ENCODE results near the gene DKC1. TPM values are rescaled to one million over a fixed set of nuclear protein-coding genes. Genes with fewer than 3 reads are reported as not detected.

DKC1 gene
- polyA plus RNA-seq (2013, experiment 1 of 2) = 44.2 TPM
- 47.0 TPM for polyA plus RNA-seq (2013, experiment 2 of 2)

- 0 to 1% methylated on average over 15 to 46 of the region's 84 CpGs for WGBS, 2 experiments (ENCODE audit: insufficient coverage in 2 of 2)
- peaks cover 33% of the 10 kb centered on the region for H3K36me3 ChIP-seq (ENCODE audit: control insufficient read depth, insufficient read depth, low read length)
- H3K27ac ChIP-seq (ENCODE audit: low read depth, low read length, severe bottlenecking) = peak within 1 kb of the TSS; percentile 77
- H3K4me1 ChIP-seq (ENCODE audit: control insufficient read depth, insufficient read depth, low read length, poor library complexity, severe bottlenecking) = peaks cover 3% of the 10 kb centered on the region
- H3K4me3 ChIP-seq (ENCODE audit: extremely low read depth, insufficient read depth, low read length, poor library complexity, severe bottlenecking) = peak within 1 kb of the TSS; percentile 52
- H3K9me3 ChIP-seq (ENCODE audit: control insufficient read depth, low read length) = no peaks in the 10 kb centered on the region
Observed at GRCh38 chrX:154762537-154763296, at the start of gene DKC1. TSS of gene DKC1 (plus strand) at chrX:154762864. CDS start at chrX:154762966, 102 bp downstream.

- H3K4me1 ChIP-seq (ENCODE audit: control insufficient read depth, insufficient read depth, low read length, poor library complexity, severe bottlenecking) = peaks cover 19% of the 10 kb centered on the region
- no peaks in the 10 kb centered on the region for H3K36me3 ChIP-seq (ENCODE audit: control insufficient read depth, insufficient read depth, low read length)
- no CpG with 5 or more reads among the region's 2 CpGs for WGBS, 2 experiments (ENCODE audit: insufficient coverage in 2 of 2)
Observed at GRCh38 chrX:154714925-154715324, 47.7 kb upstream of the DKC1 start.

DNA sequence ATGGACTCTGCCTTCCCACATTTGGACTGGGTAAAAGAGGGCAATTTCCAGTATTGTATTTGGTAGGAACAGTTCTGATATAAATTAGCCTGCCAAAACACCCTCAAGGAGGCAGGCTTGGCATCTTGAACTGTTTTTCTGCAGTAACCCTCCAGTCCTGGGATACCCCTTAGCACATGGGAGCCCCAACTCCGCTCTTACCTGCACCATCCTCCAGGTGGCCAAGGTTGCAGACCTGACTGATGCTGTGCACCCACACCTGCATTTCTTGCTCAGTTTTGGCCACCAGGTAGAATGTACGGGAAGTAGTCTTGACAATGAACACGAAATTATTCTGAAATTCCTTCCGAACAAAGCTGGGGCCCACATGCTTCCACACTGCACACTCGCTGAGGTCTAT is 46.8 kb upstream of the DKC1 start:
- WGBS, 2 experiments (ENCODE audit: insufficient coverage in 2 of 2) = 86 to 87% methylated on average over 1 to 2 of the region's 5 CpGs
- H3K9me3 ChIP-seq (ENCODE audit: control insufficient read depth, low read length) = no peaks in the 10 kb centered on the region
- peaks cover 21% of the 10 kb centered on the region for H3K4me1 ChIP-seq (ENCODE audit: control insufficient read depth, insufficient read depth, low read length, poor library complexity, severe bottlenecking)
- no peak overlapping the region for H3K4me3 ChIP-seq (ENCODE audit: extremely low read depth, insufficient read depth, low read length, poor library complexity, severe bottlenecking)
- H3K27ac ChIP-seq (ENCODE audit: low read depth, low read length, severe bottlenecking) = no peak overlapping the region
- no peaks in the 10 kb centered on the region for H3K36me3 ChIP-seq (ENCODE audit: control insufficient read depth, insufficient read depth, low read length)

More at GRCh38 chrX:154714925-154715324, 47.7 kb upstream of the DKC1 start:
- no peaks in the 10 kb centered on the region for H3K9me3 ChIP-seq (ENCODE audit: control insufficient read depth, low read length)
- no peak overlapping the region for H3K4me3 ChIP-seq (ENCODE audit: extremely low read depth, insufficient read depth, low read length, poor library complexity, severe bottlenecking)
- no peak overlapping the region for H3K27ac ChIP-seq (ENCODE audit: low read depth, low read length, severe bottlenecking)

DNA sequence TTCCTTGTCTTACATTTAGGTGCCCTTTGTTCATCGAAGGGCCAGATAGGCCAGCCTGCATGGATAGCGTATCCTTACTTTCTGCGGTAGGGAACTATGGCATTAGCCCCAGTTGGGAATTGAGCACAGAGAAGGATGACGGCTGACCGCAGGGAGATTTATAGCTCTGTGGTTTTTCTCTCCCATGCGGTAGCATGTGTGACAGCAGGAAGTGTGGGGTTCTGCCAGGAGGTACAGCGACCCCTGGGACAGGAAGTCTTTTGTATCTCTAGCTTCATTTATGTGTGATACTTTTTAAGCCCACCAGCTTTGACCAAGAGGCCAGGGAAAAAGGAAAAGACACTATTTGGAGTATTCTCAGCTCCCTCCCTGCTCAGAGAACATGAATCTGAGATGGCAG is 44.8 kb upstream of the DKC1 start:
- no peak overlapping the region for H3K4me3 ChIP-seq (ENCODE audit: extremely low read depth, insufficient read depth, low read length, poor library complexity, severe bottlenecking)
- H3K27ac ChIP-seq (ENCODE audit: low read depth, low read length, severe bottlenecking) = no peak overlapping the region
- H3K4me1 ChIP-seq (ENCODE audit: control insufficient read depth, insufficient read depth, low read length, poor library complexity, severe bottlenecking) = peaks cover 20% of the 10 kb centered on the region
- H3K36me3 ChIP-seq (ENCODE audit: control insufficient read depth, insufficient read depth, low read length) = no peaks in the 10 kb centered on the region
- no peaks in the 10 kb centered on the region for H3K9me3 ChIP-seq (ENCODE audit: control insufficient read depth, low read length)
- 95 to 96% methylated on average over 4 of the region's 7 CpGs for WGBS, 2 experiments (ENCODE audit: insufficient coverage in 2 of 2)

GRCh38 chrX:154718616-154719015 is 44.0 kb upstream of the DKC1 start:
- H3K27ac ChIP-seq (ENCODE audit: low read depth, low read length, severe bottlenecking) = no peak overlapping the region
- WGBS, 2 experiments (ENCODE audit: insufficient coverage in 2 of 2) = no CpG with 5 or more reads among the region's 1 CpG
- no peaks in the 10 kb centered on the region for H3K9me3 ChIP-seq (ENCODE audit: control insufficient read depth, low read length)
- no peak overlapping the region for H3K4me3 ChIP-seq (ENCODE audit: extremely low read depth, insufficient read depth, low read length, poor library complexity, severe bottlenecking)
- peaks cover 18% of the 10 kb centered on the region for H3K4me1 ChIP-seq (ENCODE audit: control insufficient read depth, insufficient read depth, low read length, poor library complexity, severe bottlenecking)
- no peaks in the 10 kb centered on the region for H3K36me3 ChIP-seq (ENCODE audit: control insufficient read depth, insufficient read depth, low read length)

DNA sequence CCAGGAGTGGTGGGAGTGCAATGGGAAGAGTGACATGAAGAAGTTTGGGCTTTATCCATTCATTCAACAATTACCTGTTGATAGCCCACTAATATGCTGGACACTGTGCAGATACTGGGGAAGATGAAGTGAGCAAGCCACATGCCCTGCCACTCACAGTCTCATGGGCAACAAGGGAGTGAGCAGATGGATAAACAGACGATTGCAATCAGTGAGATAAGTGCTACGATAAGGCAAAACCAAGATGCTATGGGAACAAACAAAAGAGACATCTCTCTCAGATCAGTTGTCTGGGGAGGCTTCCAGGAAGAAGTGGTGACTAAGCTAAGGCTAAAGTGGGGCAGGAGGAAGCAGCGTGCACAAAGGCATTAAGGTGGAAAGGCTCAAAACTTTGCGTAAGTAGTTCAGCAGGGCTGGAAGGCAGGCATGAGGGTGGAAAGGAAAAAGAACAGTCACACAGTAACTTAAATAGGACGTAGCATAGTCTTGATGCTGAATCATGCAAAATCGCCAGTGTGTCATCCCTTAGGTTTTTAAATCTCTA is 43.5 kb upstream of the DKC1 start:
- Histone ChIP-seq H3K4me3 (ENCODE audit: extremely low read depth, insufficient read depth, low read length, poor library complexity, severe bottlenecking) (no peak overlapping the region), H3K27ac (ENCODE audit: low read depth, low read length, severe bottlenecking) (peak overlapping the region; percentile 16), H3K4me1 (ENCODE audit: control insufficient read depth, insufficient read depth, low read length, poor library complexity, severe bottlenecking) (peaks cover 18% of the 10 kb centered on the region), H3K9me3 (ENCODE audit: control insufficient read depth, low read length) (no peaks in the 10 kb centered on the region), H3K36me3 (ENCODE audit: control insufficient read depth, insufficient read depth, low read length) (no peaks in the 10 kb centered on the region)
- 88 to 90% methylated on average over 2 of the region's 6 CpGs for WGBS, 2 experiments (ENCODE audit: insufficient coverage in 2 of 2)

DNA sequence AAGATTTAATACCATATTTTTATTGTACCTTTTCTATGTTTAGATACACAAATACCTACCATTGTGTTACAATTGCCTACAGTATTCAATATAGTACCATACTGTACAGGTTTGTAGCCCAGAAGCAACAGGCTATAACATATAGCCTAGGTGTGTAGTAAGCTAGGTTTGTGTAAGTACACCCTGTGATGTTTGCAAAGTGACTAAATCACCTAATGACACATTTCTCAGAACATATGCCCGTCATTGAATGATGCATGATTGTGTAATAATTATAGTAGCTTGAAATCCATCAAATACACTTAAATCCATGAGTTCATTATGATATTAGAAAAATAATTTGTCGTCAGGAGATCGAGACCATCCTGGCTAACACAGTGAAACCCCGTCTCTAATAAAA is 42.6 kb upstream of the DKC1 start:
- Histone ChIP-seq H3K9me3 (ENCODE audit: control insufficient read depth, low read length) (no peaks in the 10 kb centered on the region), H3K27ac (ENCODE audit: low read depth, low read length, severe bottlenecking) (no peak overlapping the region), H3K4me1 (ENCODE audit: control insufficient read depth, insufficient read depth, low read length, poor library complexity, severe bottlenecking) (peaks cover 18% of the 10 kb centered on the region), H3K36me3 (ENCODE audit: control insufficient read depth, insufficient read depth, low read length) (no peaks in the 10 kb centered on the region), H3K4me3 (ENCODE audit: extremely low read depth, insufficient read depth, low read length, poor library complexity, severe bottlenecking) (no peak overlapping the region)
- no CpG with 5 or more reads among the region's 4 CpGs for WGBS, 2 experiments (ENCODE audit: insufficient coverage in 2 of 2)

DNA sequence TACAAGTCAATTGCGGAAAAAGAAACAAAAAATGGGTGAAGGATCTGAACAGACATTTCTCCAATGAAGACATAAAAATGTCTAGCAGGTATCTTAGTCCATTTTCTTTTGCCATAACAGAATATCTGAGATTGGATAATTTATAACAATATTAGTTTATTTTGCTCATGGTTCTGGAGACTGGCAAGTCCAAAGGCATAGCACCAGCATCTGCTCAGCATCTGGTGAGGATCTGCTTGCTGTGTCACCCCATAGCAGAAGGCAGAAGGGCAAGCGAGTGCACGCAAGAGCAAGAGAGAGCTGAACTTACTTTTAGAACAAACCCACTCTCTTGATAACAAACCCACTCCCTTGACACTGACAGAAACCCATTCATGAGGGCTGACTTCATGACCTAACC is 41.5 kb upstream of the DKC1 start:
- WGBS, 2 experiments (ENCODE audit: insufficient coverage in 2 of 2) = 100% methylated on average over 1 of the region's 3 CpGs; no CpG with 5 or more reads in 1 of the 2 experiments
- Histone ChIP-seq H3K27ac (ENCODE audit: low read depth, low read length, severe bottlenecking) (no peak overlapping the region), H3K4me1 (ENCODE audit: control insufficient read depth, insufficient read depth, low read length, poor library complexity, severe bottlenecking) (peaks cover 18% of the 10 kb centered on the region), H3K36me3 (ENCODE audit: control insufficient read depth, insufficient read depth, low read length) (no peaks in the 10 kb centered on the region), H3K4me3 (ENCODE audit: extremely low read depth, insufficient read depth, low read length, poor library complexity, severe bottlenecking) (no peak overlapping the region), H3K9me3 (ENCODE audit: control insufficient read depth, low read length) (no peaks in the 10 kb centered on the region)

DNA sequence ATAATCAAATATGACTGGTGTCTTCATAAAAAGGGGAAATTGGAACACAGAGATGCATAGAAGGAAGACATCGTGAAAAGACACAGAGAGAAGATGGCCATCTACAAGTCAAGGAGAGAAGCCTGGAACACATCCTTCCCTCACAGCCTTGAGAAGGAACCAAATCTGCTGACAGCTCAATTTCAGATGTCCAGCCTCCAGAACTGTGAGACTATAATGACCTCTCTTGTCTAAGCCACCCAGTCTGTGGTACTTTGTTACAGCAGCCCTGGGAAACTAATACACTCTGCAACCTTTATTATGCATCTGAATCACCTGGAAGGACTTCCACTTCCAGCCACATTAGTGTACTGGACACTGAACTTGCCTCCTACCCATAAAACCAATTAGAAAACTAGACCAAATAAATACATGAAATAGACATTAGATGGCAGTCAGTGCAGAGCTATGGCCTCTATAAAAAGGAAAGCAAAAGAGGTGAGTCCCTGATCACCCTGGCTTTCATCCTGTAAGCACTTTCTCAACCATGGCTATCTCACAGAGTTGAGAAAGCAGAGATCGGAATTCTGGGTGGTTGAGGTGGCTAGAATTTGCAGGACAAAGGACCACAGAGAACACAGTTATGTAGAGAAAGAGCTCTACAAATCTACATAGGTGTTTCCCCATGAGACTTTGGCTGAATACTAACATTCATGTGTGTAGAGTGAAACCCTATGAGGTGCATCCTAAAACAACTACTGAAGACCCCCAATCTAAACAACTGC is 37.5 kb upstream of the DKC1 start:
- 100% methylated on average over 1 of the region's 2 CpGs; no CpG with 5 or more reads in 1 of the 2 experiments for WGBS, 2 experiments (ENCODE audit: insufficient coverage in 2 of 2)
- Histone ChIP-seq H3K27ac (ENCODE audit: low read depth, low read length, severe bottlenecking) (no peak overlapping the region), H3K36me3 (ENCODE audit: control insufficient read depth, insufficient read depth, low read length) (no peaks in the 10 kb centered on the region), H3K4me3 (ENCODE audit: extremely low read depth, insufficient read depth, low read length, poor library complexity, severe bottlenecking) (no peak overlapping the region), H3K4me1 (ENCODE audit: control insufficient read depth, insufficient read depth, low read length, poor library complexity, severe bottlenecking) (no peaks in the 10 kb centered on the region), H3K9me3 (ENCODE audit: control insufficient read depth, low read length) (no peaks in the 10 kb centered on the region)

GRCh38 chrX:154727418-154727817 is 35.2 kb upstream of the DKC1 start:
- Histone ChIP-seq H3K9me3 (ENCODE audit: control insufficient read depth, low read length) (no peaks in the 10 kb centered on the region), H3K27ac (ENCODE audit: low read depth, low read length, severe bottlenecking) (peak overlapping the region; percentile 36), H3K4me3 (ENCODE audit: extremely low read depth, insufficient read depth, low read length, poor library complexity, severe bottlenecking) (no peak overlapping the region), H3K4me1 (ENCODE audit: control insufficient read depth, insufficient read depth, low read length, poor library complexity, severe bottlenecking) (peaks cover 3% of the 10 kb centered on the region), H3K36me3 (ENCODE audit: control insufficient read depth, insufficient read depth, low read length) (no peaks in the 10 kb centered on the region)
- WGBS, 2 experiments (ENCODE audit: insufficient coverage in 2 of 2) = no CpG with 5 or more reads among the region's 1 CpG

Measured in mesodermal cell (in vitro differentiated cells).